HUDEP-2 (cell line): Measurements from ENCODE around the gene KLK10.
A peak's percentile ranks its signal among the peaks of the same experiment; 100 is the strongest.
"Not testable (repeated sequence)": the region's sequence is repeated elsewhere in the genome, so short reads cannot be mapped to it uniquely, and the experiment has no call there.

Source experiments
- DNase-seq, 76 experiments: peaks; one replicate each; lab custom pipeline; 2025; ENCODE audit not compliant: unreplicated experiment in 76 of 76; lab: John Stamatoyannopoulos, UW

Gene KLK10

GRCh38 chr19:51003316-51003715 lies 16.2 kb downstream of the KLK10 start:
- DNase-seq, result no peak

GRCh38 chr19:51002542-51003311 lies 16.8 kb downstream of the KLK10 start:
- peak in 63 of 76 experiments; percentile 8 to 77 (median 53) for DNase-seq

- DNase-seq, result no peak
Measured at GRCh38 chr19:51002089-51002532, 17.4 kb downstream of the KLK10 start.

GRCh38 chr19:51001515-51001914 lies 18.0 kb downstream of the KLK10 start, which contains the start of gene KLK8:
TSS of gene KLK8 (minus strand) at chr19:51001604. CDS start at chr19:51001167, 437 bp downstream.
- no peak for DNase-seq

- no peak for DNase-seq
Measured at GRCh38 chr19:51000981-51001380, 18.5 kb downstream of the KLK10 start.

GRCh38 chr19:51000426-51000825 lies 19.1 kb downstream of the KLK10 start:
- no peak for DNase-seq

- no peak for DNase-seq
Measured at GRCh38 chr19:50998686-50999085, 20.8 kb downstream of the KLK10 start.

GRCh38 chr19:50998061-50998460 lies 21.4 kb downstream of the KLK10 start:
- no peak for DNase-seq

GRCh38 chr19:50994129-50994528 lies 25.4 kb downstream of the KLK10 start:
- peak in 4 of 76 experiments; percentile 5 to 12 (median 6) for DNase-seq

- no peak for DNase-seq
Measured at GRCh38 chr19:50992666-50993035, 26.9 kb downstream of the KLK10 start.

- DNase-seq, result not testable (repeated sequence)
Measured at GRCh38 chr19:50984416-50984815, 35.1 kb downstream of the KLK10 start.

- DNase-seq, result peak in 59 of 76 experiments; percentile 14 to 85 (median 46)
Measured at GRCh38 chr19:50983625-50984292, 35.8 kb downstream of the KLK10 start, which contains the start of gene KLK7. TSS of gene KLK7 (minus strand) at chr19:50983917. CDS start at chr19:50982399, 1,518 bp downstream.

- no peak for DNase-seq
Measured at GRCh38 chr19:50982186-50982585, 37.3 kb downstream of the KLK10 start.

GRCh38 chr19:50981587-50982146 lies 37.8 kb downstream of the KLK10 start:
- DNase-seq, result peak in 1 of 76 experiments; percentile 28

GRCh38 chr19:50980208-50980607 lies 39.3 kb downstream of the KLK10 start:
- DNase-seq, result no peak

- DNase-seq, result no peak
Measured at GRCh38 chr19:50979758-50980157, 39.8 kb downstream of the KLK10 start.

GRCh38 chr19:50978772-50979390 lies 40.6 kb downstream of the KLK10 start:
- no peak for DNase-seq

GRCh38 chr19:50977626-50978025 lies 41.9 kb downstream of the KLK10 start:
- DNase-seq, result no peak

- no peak for DNase-seq
Measured at GRCh38 chr19:50975766-50976165, 43.7 kb downstream of the KLK10 start.

GRCh38 chr19:50974702-50975556 lies 44.6 kb downstream of the KLK10 start:
- no peak for DNase-seq
